Peyer's patch (tissue), 4 donors: ENCODE results near the gene SLCO3A1. TPM values are rescaled to one million over a fixed set of nuclear protein-coding genes. Genes with fewer than 3 reads are reported as not detected.
A peak's percentile ranks its signal among the peaks of the same experiment; 100 is the strongest.

Source experiments
- DNase-seq, 3 donors: peaks; one replicate each; pipeline ENCODE4 v3.0.0-alpha.2; 2017 to 2019
- H3K27ac ChIP-seq, 4 donors: fragments of 200-600 bp; sonication (generic); one replicate each; pipeline ENCODE4 v1.5.1; 2016 to 2019
- H3K27me3 ChIP-seq, 2 donors: fragments of 200-600 bp; sonication (generic); one replicate each; pipeline ENCODE4 v1.5.1; 2019
- H3K36me3 ChIP-seq, 3 donors: fragments of 200-600 bp; sonication (generic); one replicate each; pipeline ENCODE4 v1.5.1; 2016 to 2019
- H3K4me1 ChIP-seq, 4 donors: fragments of 200-600 bp; sonication (generic); one replicate each; pipeline ENCODE4 v1.5.1; 2016 to 2019
- H3K4me3 ChIP-seq, 4 donors: fragments of 200-600 bp; sonication (generic); 1 replicate in 3 of 4; 2 replicates in 1 of 4; pipeline ENCODE4 v1.5.1; 2016 to 2019; ENCODE audit warnings: mild to moderate bottlenecking in 1 of 4
- H3K9me3 ChIP-seq, 4 donors: fragments of 200-600 bp; sonication (generic); one replicate each; pipeline ENCODE4 v1.5.1; 2016 to 2019; ENCODE audit warnings: mild to moderate bottlenecking in 1 of 4
- POLR2A ChIP-seq, 2 donors: fragments of 450-650 bp; IDR thresholded peaks; one replicate each; pipeline ENCODE4 v1.5.1; 2017; ENCODE audit warnings: antibody characterized with exemption in 2 of 2, mild to moderate bottlenecking in 2 of 2, moderate library complexity in 2 of 2
- total RNA-seq, 4 donors: library from RNA; depleted of rRNA; stranded (reverse); fragments of >200 nt; gene quantifications; one replicate each; pipeline ENCODE4 v1.1.0, GENCODE V29; 2016
- TF ChIP-seq, protein P1 (sequence below), 6 experiments: fragments of 450-650 bp in 4 of 6; fragments of 200-600 bp in 2 of 6; sonication (generic) in 1 of 6; IDR thresholded peaks; one replicate each; pipeline ENCODE4 v1.5.1; 2017 to 2019; ENCODE audit warnings: antibody characterized with exemption in 6 of 6, mild to moderate bottlenecking in 3 of 6, moderate library complexity in 1 of 6

Gene SLCO3A1
- total RNA-seq, 4 donors from 2014 or later = 2.1 to 8.3 (median 5.0) TPM

DNA sequence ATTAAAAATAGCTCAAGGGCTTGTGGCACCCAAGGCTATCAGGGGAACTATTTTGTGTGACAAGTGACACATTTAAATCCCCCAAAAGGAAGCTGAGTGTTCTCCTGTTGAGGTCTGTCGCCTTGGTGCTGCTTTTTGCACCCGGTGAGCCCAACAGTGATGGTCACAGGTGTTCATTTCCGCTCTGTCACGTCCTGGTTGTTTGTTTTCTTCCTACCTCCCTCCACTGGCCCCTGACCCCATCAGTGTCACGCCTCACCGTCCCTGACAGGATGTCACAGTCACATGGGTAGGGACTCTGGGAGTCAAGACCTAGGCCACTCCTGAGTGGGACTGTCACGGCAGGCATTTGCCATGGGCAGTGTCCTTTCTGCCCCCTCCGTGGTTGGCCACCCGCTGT, 11.2 kb downstream of the SLCO3A1 start:
- H3K36me3 ChIP-seq = no peaks in the 10 kb centered on the region
- H3K27ac ChIP-seq = no peak overlapping the region
- no peak for DNase-seq
- H3K4me3 ChIP-seq = no peak overlapping the region
- H3K27me3 ChIP-seq = no peaks in the 10 kb centered on the region
- peaks cover 0 to 17% (median 0%) of the 10 kb centered on the region in 4 donors for H3K4me1 ChIP-seq
- no peaks in the 10 kb centered on the region for H3K9me3 ChIP-seq
- TF ChIP-seq, protein P1, sequence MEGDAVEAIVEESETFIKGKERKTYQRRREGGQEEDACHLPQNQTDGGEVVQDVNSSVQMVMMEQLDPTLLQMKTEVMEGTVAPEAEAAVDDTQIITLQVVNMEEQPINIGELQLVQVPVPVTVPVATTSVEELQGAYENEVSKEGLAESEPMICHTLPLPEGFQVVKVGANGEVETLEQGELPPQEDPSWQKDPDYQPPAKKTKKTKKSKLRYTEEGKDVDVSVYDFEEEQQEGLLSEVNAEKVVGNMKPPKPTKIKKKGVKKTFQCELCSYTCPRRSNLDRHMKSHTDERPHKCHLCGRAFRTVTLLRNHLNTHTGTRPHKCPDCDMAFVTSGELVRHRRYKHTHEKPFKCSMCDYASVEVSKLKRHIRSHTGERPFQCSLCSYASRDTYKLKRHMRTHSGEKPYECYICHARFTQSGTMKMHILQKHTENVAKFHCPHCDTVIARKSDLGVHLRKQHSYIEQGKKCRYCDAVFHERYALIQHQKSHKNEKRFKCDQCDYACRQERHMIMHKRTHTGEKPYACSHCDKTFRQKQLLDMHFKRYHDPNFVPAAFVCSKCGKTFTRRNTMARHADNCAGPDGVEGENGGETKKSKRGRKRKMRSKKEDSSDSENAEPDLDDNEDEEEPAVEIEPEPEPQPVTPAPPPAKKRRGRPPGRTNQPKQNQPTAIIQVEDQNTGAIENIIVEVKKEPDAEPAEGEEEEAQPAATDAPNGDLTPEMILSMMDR (IDR thresholded peaks at IDR 0.05) = no peak
- TF ChIP-seq POLR2A (IDR thresholded peaks at IDR 0.05) = no peak

DNA sequence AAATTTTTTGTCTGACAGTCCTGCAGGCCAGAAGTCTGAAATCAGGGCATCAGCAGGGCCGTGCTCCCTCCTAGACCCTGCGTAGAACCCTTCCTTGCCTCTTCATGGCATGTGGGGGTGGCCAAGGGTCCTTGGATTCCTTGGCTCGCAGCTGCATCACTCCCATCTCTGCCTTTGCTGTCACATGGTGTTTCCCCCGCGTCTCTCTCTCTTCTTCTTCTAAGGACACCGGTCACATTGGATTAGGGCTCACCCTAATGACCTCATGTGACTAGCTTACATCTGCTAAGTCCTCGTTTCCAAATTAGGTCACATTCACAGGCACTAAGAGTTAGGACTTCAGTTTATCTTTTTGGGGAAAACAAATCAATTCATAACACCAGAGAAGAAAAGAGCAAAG, 12.0 kb downstream of the SLCO3A1 start:
- Histone ChIP-seq H3K4me3 (no peak overlapping the region), H3K4me1 (peaks cover 0 to 17% (median 0%) of the 10 kb centered on the region in 4 donors)

DNA sequence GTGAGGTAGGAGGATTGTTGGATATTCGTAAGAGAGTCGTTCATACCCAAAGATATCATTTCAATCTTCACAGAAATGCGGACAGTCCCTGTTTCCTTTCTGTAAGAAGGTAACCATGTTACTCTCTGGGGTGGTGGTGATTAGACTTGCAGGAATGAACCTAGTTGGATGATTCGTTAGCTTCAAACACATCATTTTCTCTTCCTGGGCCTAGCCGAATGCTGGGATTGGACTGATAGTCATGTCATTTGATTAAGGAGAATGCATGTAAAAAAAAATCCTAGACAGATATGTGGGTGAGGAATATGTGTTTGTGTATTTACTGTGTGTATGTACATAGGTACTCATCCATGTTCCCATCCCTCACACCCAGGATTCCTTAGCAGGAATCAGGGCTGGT, 12.4 kb downstream of the SLCO3A1 start:
- Histone ChIP-seq H3K27ac (peak overlapping the region in 2 of 4 donors; percentile 9 to 77), H3K4me3 (no peak overlapping the region), H3K36me3 (no peaks in the 10 kb centered on the region), H3K27me3 (no peaks in the 10 kb centered on the region), H3K9me3 (no peaks in the 10 kb centered on the region), H3K4me1 (peaks cover 0 to 17% (median 0%) of the 10 kb centered on the region in 4 donors)
- TF ChIP-seq, protein P1 (IDR thresholded peaks at IDR 0.05) = no peak
- no peak for TF ChIP-seq POLR2A (IDR thresholded peaks at IDR 0.05)
- DNase-seq = no peak

More for the DNA sequence above, 12.0 kb downstream of the SLCO3A1 start:
- no peak for DNase-seq
- H3K9me3 ChIP-seq = no peaks in the 10 kb centered on the region
- H3K27me3 ChIP-seq = no peaks in the 10 kb centered on the region
- peak overlapping the region in 3 of 4 donors; percentile 9 to 77 (median 32) for H3K27ac ChIP-seq
- no peaks in the 10 kb centered on the region for H3K36me3 ChIP-seq
- TF ChIP-seq, protein P1 (IDR thresholded peaks at IDR 0.05) = no peak
- TF ChIP-seq POLR2A (IDR thresholded peaks at IDR 0.05) = no peak

DNA sequence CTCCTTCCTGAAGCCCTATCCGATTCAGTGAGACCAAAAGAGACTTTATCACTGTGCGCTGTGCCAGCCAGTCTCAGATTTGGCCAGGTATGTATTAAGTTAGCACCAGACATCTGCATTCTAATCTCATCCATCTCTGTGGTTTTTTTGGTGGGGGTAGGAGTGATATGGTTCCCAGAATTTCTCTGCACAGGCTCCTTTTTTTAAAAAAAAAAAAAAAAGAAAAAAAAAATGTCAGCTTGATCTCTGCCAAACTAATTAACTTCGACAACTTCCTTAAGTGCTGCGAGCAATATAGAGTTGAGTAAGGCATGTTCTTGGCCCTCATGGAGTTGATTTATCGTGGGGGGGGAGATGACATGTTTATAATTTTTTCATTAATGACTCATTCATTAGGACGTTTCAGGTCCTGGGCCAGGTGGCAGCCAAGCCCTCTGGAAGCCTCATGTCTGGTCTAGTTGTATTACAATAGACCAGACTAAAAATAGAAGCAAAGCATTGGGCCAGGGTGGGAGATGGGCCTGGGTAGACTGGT, 12.9 kb downstream of the SLCO3A1 start:
- H3K27ac ChIP-seq = peak overlapping the region in 3 of 4 donors; percentile 15 to 77 (median 67)
- H3K27me3 ChIP-seq = no peaks in the 10 kb centered on the region
- no peak overlapping the region for H3K4me3 ChIP-seq
- DNase-seq = no peak
- no peak for TF ChIP-seq POLR2A (IDR thresholded peaks at IDR 0.05)
- TF ChIP-seq, protein P1 (IDR thresholded peaks at IDR 0.05) = no peak
- peaks cover 0 to 17% (median 0%) of the 10 kb centered on the region in 4 donors for H3K4me1 ChIP-seq
- H3K9me3 ChIP-seq = no peaks in the 10 kb centered on the region
- H3K36me3 ChIP-seq = no peaks in the 10 kb centered on the region

DNA sequence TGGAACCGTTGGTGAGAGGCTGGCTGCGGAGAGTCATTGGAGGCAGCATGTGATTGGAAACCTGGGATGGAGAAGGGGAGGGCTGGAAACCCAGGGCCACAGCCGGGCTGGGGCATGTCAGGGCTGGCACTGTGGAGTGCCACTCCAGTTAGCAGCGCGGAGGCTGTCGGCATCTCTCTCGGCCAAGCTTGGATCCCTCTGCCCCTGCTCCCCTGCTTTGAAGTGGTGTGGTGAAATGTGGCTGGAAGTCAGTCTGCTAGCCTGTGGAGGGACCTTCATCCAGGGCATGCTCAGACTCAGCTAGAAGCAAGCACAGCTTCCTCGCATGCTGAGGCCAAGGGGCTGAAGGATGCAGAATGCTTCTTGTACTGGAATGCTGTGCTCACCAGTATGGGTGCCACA, 13.5 kb downstream of the SLCO3A1 start:
- no peaks in the 10 kb centered on the region for H3K36me3 ChIP-seq
- no peaks in the 10 kb centered on the region for H3K27me3 ChIP-seq
- H3K27ac ChIP-seq = peak overlapping the region in 3 of 4 donors; percentile 15 to 77 (median 67)
- H3K4me3 ChIP-seq = no peak overlapping the region
- H3K9me3 ChIP-seq = no peaks in the 10 kb centered on the region
- no peak for DNase-seq
- H3K4me1 ChIP-seq = peaks cover 0 to 17% (median 0%) of the 10 kb centered on the region in 4 donors
- TF ChIP-seq, protein P1 (IDR thresholded peaks at IDR 0.05) = no peak
- no peak for TF ChIP-seq POLR2A (IDR thresholded peaks at IDR 0.05)
